ENCODE results near the gene SHOC2.

DNA sequence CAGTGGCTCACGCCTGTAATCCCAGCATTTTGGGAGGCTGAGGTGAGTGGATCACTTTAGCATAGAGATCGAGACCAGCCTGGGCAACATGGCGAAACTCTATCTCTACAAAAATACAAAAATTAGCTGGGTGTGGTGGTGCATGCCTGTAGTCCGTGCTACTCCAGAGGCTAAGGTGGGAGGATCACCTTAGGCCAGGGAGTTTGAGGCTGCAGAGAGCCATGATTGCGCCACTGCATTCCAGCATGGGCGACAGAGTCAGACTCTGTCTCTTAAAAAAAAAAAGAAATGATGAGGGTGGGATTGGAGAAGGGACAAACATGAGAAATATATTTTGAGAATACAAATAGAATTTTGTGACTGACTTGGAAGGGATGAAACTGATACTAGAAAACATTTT is 76.9 kb downstream of the SHOC2 start:
- TF ChIP-seq, protein P1, sequence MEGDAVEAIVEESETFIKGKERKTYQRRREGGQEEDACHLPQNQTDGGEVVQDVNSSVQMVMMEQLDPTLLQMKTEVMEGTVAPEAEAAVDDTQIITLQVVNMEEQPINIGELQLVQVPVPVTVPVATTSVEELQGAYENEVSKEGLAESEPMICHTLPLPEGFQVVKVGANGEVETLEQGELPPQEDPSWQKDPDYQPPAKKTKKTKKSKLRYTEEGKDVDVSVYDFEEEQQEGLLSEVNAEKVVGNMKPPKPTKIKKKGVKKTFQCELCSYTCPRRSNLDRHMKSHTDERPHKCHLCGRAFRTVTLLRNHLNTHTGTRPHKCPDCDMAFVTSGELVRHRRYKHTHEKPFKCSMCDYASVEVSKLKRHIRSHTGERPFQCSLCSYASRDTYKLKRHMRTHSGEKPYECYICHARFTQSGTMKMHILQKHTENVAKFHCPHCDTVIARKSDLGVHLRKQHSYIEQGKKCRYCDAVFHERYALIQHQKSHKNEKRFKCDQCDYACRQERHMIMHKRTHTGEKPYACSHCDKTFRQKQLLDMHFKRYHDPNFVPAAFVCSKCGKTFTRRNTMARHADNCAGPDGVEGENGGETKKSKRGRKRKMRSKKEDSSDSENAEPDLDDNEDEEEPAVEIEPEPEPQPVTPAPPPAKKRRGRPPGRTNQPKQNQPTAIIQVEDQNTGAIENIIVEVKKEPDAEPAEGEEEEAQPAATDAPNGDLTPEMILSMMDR (conservative IDR thresholded peaks at IDR 0.05) = no peak
- no peak for TF ChIP-seq ZFX (IDR thresholded peaks at IDR 0.05)
